ENCODE measurements around the gene KRTAP9-2.
"Not testable (repeated sequence)": the region's sequence is repeated elsewhere in the genome, so short reads cannot be mapped to it uniquely, and the experiment has no call there.

The KRTAP9-2 gene

DNA sequence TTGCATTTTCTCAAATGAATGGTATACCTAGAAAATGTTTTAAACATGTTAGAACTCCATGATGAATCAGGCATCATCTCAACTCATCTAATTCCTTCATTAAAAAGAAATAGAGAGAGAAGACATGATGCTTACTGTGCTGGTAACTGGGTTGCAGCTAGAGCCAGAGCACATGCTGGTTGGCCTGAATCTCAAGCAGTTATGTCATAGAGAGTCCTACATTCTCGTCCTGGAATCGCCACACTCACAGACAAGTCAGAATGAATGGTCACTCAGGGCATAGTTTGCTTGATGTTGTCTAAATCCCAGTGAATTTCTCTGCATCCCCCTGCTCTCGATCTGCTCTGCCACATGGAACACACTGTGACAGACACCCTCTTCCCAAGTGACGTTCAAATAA lies 10.7 kb downstream of the KRTAP9-2 start:
- DNase-seq: not testable (repeated sequence)

- not testable (repeated sequence) for DNase-seq
Measured at GRCh38 chr17:41237949-41238437, 11.5 kb downstream of the KRTAP9-2 start, which contains the start of gene KRTAP9-8. TSS of gene KRTAP9-8 (plus strand) at chr17:41237999. CDS start at chr17:41238052, 53 bp downstream.

DNA sequence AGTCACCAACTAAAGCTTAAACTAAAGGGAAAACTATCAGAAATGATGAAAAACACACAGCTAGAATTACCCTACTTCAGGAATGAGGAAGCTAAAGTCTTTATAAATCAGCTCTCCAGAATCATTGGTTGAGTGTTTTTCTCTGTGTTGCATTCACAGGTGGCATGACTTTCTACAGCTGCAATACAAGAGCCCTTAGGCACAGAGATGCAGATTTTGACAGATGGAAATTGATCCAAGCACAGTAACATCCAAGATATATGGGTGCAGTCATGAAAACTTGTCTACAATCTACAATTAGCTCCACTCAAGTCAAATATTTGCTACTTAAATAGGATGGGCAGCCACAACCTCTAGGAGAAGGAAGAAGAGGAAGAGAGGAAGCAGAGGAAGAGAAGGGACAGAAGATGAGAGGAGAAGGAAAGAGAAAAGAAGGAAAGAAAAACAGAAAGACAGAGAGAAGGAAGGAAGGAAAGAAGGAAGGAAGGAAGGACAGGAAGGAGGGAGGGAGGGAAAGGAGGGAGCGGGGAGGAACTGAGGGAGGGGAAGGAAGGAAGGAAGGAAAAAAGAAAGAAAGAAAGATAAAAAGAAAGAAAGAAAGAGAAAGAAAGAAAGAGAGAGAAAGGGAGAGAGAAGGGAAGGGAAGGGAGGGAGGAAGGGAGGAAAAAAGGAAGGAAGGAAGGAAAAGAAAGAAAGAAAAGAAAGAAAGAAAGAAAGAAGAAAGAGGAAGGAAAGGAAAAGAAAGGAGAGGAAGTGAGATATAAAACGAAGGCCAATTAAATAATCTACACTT lies 20.7 kb downstream of the KRTAP9-2 start:
- DNase-seq: not testable (repeated sequence)

GRCh38 chr17:41249637-41250240 lies 23.3 kb downstream of the KRTAP9-2 start, which contains the start of gene KRTAP9-4:
TSS of gene KRTAP9-4 (plus strand) at chr17:41249687. CDS start at chr17:41249721, 34 bp downstream.
- not testable (repeated sequence) for DNase-seq

DNA sequence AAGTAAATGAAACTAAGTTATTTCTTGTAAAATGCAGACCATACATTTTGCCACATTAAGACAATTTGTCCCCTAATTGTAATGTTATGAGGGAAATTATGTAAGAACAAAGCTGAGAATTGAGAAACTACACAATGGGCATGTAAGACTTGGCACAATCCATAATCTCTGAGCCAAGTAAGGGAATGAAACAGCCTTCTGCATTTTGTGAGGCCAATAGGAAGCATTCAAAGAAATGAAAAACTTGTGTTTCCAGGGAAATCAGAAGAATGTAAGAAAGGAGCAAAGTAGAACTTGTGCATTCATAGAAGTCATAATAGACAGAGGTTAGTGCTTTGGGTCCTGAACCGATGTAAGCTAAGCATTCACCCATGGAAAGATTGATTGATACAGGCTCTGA lies 24.8 kb downstream of the KRTAP9-2 start:
- DNase-seq: no peak

- DNase-seq: no peak
Measured at GRCh38 chr17:41254861-41255260, 28.4 kb downstream of the KRTAP9-2 start.

DNA sequence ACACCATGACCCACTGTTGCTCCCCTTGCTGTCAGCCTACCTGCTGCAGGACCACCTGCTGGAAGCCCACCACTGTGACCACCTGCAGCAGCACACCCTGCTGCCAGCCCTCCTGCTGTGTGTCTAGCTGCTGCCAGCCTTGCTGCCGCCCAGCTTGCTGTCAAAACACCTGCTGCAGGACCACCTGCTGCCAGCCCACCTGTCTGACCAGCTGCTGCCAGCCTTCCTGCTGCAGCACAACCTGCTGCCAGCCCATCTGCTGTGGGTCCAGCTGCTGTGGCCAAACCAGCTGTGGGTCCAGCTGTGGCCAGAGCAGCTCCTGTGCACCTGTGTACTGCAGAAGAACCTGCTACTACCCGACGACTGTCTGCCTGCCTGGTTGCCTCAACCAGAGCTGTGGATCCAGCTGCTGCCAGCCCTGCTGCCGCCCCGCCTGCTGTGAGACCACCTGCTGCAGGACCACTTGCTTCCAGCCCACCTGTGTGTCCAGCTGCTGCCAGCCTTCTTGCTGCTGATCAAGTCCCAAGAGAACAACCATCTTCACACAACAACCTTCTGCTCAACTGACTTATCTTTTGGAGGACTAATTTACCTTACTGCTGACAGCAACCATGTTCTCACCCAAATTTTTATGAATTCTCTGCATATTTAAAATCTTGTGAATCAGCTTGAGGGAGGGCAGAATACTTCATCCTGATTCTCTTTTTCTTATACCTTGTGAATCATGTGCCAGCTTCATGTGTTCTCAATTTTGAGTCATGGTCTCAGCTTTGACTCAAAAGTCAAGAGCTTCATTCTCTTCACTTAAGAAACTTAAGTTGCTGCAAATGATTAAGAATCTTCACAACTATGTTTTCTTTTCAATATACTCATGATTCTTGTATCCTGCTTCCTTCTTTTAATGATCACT lies 29.2 kb downstream of the KRTAP9-2 start, which contains the start of gene KRTAP9-9:
Gene KRTAP9-9 (plus strand): TSS at position 4 of the 910 bp plus-strand sequence.
- not testable (repeated sequence) for DNase-seq

DNA sequence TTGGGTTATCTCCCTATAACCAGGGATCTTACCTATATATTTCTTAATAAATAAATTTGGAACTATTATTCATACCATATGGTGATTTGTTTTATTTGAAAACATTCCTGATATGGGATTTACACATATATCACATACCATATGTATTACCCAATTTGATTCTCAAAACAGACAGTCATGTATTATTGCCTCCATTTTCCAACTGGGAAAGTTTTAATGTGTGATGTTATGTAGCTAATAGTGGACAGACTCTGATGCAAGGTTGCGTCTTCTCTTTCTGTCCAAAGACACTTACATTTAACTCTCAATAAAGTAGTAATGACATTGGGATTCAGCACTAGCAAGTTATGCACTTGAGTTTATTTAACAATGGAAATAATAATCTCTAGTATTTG lies 29.8 kb downstream of the KRTAP9-2 start:
- no peak for DNase-seq

GRCh38 chr17:41258406-41258805 lies 32.0 kb downstream of the KRTAP9-2 start:
- DNase-seq: no peak

- DNase-seq: no peak
Measured at GRCh38 chr17:41263212-41263611, 36.8 kb downstream of the KRTAP9-2 start.

DNA sequence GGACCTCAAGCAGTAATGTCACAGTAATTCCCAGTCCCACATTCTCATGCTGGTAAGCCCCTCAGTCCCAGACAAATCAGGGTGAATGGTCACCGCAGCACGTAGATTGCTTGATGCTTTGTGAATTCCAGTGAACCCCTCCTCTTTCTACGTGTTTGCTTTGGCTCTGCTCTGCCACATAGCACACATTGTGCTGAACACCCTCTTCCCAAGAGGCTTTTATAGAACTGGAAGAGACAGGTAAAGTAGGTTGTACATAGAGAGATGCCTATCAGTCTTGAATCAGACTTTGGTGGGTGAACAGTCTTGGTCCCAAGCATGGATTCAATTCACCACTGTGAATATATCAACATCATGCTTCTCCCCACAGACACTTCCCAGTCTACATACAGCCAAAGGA lies 38.2 kb downstream of the KRTAP9-2 start:
- DNase-seq: no peak

DNA sequence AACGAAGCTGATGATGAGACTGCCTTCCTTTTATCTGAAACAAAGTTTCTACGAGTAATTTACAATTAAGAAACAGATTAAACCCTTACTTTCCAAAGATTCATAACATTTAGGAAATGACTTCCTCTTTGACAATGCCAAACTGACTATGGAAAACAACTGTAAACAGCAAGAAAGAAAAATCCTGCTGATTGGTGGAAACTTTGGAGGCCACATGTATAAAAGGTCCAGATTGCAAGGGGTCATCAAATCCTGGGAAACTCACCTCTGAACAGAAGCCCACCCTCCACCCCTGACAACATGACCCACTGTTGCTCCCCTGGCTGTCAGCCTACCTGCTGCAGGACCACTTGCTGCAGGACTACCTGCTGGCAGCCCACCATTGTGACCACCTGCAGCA lies 38.6 kb downstream of the KRTAP9-2 start, which contains the start of gene KRTAP9-6:
Gene KRTAP9-6 (plus strand): TSS at position 301 of the 400 bp plus-strand sequence. CDS start 0 bp downstream, at position 301.
- DNase-seq: no peak

GRCh38 chr17:41267711-41268110 lies 41.3 kb downstream of the KRTAP9-2 start:
- no peak for DNase-seq

DNA sequence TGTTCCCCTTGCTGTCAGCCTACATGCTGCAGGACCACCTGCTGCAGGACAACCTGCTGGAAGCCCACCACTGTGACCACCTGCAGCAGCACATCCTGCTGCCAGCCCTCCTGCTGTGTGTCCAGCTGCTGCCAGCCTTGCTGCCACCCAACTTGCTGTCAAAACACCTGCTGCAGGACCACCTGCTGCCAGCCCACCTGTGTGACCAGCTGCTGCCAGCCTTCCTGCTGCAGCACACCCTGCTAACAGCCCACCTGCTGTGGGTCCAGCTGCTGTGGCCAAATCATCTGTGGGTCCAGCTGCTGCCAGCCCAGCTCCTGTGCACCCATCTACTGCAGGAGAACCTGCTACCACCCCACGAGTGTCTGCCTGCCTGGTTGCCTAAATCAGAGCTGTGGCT lies 44.9 kb downstream of the KRTAP9-2 start:
- DNase-seq: not testable (repeated sequence)

DNA sequence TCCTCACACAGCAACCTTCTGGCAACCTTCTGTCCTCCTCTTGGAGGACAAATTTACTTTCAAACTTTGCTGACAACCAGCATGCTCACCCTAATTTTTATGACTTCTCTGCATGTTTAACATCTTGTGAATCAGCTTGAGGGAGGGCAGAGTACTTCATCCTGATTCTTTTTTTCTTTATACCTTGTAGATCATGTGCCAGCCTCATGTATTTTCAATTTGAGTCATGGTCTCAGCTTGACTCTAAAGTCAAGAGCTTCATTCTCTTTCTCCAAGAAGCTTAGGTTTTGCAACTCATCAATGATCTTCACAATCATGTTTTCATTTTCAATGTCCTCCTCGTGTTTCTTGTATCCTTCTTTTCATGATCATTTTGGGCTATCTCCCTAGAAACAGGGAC lies 45.4 kb downstream of the KRTAP9-2 start:
- no peak for DNase-seq

DNA sequence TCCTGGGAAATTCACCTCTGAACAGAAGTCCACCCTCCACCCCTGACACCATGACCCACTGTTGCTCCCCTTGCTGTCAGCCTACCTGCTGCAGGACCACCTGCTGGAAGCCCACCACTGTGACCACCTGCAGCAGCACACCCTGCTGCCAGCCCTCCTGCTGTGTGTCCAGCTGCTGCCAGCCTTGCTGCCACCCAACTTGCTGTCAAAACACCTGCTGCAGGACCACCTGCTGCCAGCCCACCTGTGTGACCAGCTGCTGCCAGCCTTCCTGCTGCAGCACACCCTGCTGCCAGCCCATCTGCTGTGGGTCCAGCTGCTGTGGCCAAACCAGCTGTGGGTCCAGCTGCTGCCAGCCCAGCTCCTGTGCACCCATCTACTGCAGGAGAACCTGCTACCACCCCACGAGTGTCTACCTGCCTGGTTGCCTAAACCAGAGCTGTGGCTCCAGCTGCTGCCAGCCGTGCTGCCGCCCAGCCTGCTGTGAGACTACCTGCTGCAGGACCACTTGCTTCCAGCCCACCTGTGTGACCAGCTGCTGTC lies 49.3 kb downstream of the KRTAP9-2 start, which contains the start of gene KRTAP9-7:
Gene KRTAP9-7 (plus strand): TSS at position 51 of the 543 bp plus-strand sequence. CDS start 0 bp downstream, at position 51.
- DNase-seq: not testable (repeated sequence)

Data from activated naive CD4-positive, alpha-beta T cell treated with Interleukin-2 at 50 U/mL for 16 hours (primary cell).